MM.1S (cell line): Measurements from ENCODE around the gene TCF25.

ENCODE experiments used
- DNase-seq: peaks from one replicate; pipeline ENCODE4 v3.0.0-alpha.2; 2015
- H2AFZ ChIP-seq: fragments of 300-600 bp; sonication (generic); 2 replicates; pipeline ENCODE4 v1.6.0; 2016; ENCODE audit warnings: antibody characterized with exemption, low read length
- H3F3A ChIP-seq: fragments of 300-600 bp; sonication (generic); 2 replicates; pipeline ENCODE4 v1.6.1; 2016; ENCODE audit warnings: mild to moderate bottlenecking, antibody characterized with exemption, low read length, moderate library complexity, mixed read lengths; ENCODE audit not compliant: insufficient read depth
- H3K27ac ChIP-seq: fragments of 300-600 bp; sonication (generic); 2 replicates; pipeline ENCODE4 v1.5.1; 2016; ENCODE audit warnings: mild to moderate bottlenecking, low read length
- H3K27me3 ChIP-seq: fragments of 300-600 bp; sonication (generic); replicated peaks from 2 replicates; pipeline ENCODE4 v1.6.0; 2016; ENCODE audit warnings: low read length; ENCODE audit not compliant: insufficient read depth
- H3K36me3 ChIP-seq: fragments of 300-600 bp; sonication (generic); replicated peaks from 2 replicates; pipeline ENCODE4 v1.6.1; 2016; ENCODE audit warnings: mild to moderate bottlenecking, low read length, mixed read lengths; ENCODE audit not compliant: insufficient read depth
- H3K4me1 ChIP-seq: fragments of 300-600 bp; sonication (generic); 2 replicates; pipeline ENCODE4 v1.6.1; 2016; ENCODE audit warnings: low read length, mixed read lengths
- H3K4me2 ChIP-seq: fragments of 300-600 bp; sonication (generic); 2 replicates; pipeline ENCODE4 v1.6.0; 2016; ENCODE audit warnings: low read depth, low read length
- H3K4me3 ChIP-seq: fragments of 300-600 bp; sonication (generic); 2 replicates; pipeline ENCODE4 v1.5.1; 2016; ENCODE audit warnings: low read length, mixed read lengths
- H3K79me2 ChIP-seq: fragments of 300-600 bp; sonication (generic); 2 replicates; pipeline ENCODE4 v1.6.1; 2016; ENCODE audit warnings: mixed run types, low read length, mixed read lengths
- H3K9ac ChIP-seq: fragments of 300-600 bp; sonication (generic); 2 replicates; pipeline ENCODE4 v1.6.1; 2016; ENCODE audit warnings: low read length, mixed read lengths
- H3K9me2 ChIP-seq: fragments of 300-600 bp; sonication (generic); replicated peaks from 2 replicates; pipeline ENCODE4 v1.6.1; 2016; ENCODE audit warnings: mild to moderate bottlenecking, low read length, mixed read lengths; ENCODE audit not compliant: insufficient read depth
- H3K9me3 ChIP-seq: fragments of 300-600 bp; sonication (generic); replicated peaks from 2 replicates; pipeline ENCODE4 v1.6.1; 2016; ENCODE audit warnings: mild to moderate bottlenecking, low read length, mixed read lengths; ENCODE audit not compliant: insufficient read depth
- H4K20me1 ChIP-seq: fragments of 300-600 bp; sonication (generic); 2 replicates; pipeline ENCODE4 v1.6.1; 2016; ENCODE audit warnings: mild to moderate bottlenecking, low read length, moderate library complexity, mixed read lengths; ENCODE audit not compliant: insufficient read depth
- EZH2 ChIP-seq: fragments of 300-600 bp; sonication (generic); optimal IDR thresholded peaks from 2 replicates; pipeline ENCODE3; 2017; ENCODE audit warnings: low read depth, mild to moderate bottlenecking, antibody characterized with exemption, low read length, mixed read lengths
- EZH2phosphoT487 ChIP-seq: fragments of 300-600 bp; sonication (generic); IDR thresholded peaks from 2 replicates; pipeline ENCODE4 v1.6.1; 2018; ENCODE audit warnings: antibody characterized with exemption, low read length
- TF ChIP-seq, protein P1 (sequence below): fragments of 300-600 bp; sonication (generic); IDR thresholded peaks from 2 replicates; pipeline ENCODE4 v1.5.1; 2016; ENCODE audit warnings: antibody characterized with exemption, low read length, mixed read lengths

TCF25 gene

GRCh38 chr16:89862732-89863131 lies 10.7 kb upstream of the TCF25 start:
- H4K20me1 ChIP-seq = no peaks in the 10 kb centered on the region
- peaks cover 17% of the 10 kb centered on the region for H3F3A ChIP-seq
- no peaks in the 10 kb centered on the region for H3K79me2 ChIP-seq
- no peak overlapping the region for H3K4me3 ChIP-seq
- H3K4me2 ChIP-seq = peak overlapping the region; percentile 81; the same call in 1 of the 2 replicates
- H3K27ac ChIP-seq = no peak overlapping the region
- no peak overlapping the region for H2AFZ ChIP-seq
- H3K9me2 ChIP-seq = no peaks in the 10 kb centered on the region
- H3K9ac ChIP-seq = no peak overlapping the region
- TF ChIP-seq EZH2phosphoT487 (no peak), EZH2 (no peak)
- TF ChIP-seq, protein P1, sequence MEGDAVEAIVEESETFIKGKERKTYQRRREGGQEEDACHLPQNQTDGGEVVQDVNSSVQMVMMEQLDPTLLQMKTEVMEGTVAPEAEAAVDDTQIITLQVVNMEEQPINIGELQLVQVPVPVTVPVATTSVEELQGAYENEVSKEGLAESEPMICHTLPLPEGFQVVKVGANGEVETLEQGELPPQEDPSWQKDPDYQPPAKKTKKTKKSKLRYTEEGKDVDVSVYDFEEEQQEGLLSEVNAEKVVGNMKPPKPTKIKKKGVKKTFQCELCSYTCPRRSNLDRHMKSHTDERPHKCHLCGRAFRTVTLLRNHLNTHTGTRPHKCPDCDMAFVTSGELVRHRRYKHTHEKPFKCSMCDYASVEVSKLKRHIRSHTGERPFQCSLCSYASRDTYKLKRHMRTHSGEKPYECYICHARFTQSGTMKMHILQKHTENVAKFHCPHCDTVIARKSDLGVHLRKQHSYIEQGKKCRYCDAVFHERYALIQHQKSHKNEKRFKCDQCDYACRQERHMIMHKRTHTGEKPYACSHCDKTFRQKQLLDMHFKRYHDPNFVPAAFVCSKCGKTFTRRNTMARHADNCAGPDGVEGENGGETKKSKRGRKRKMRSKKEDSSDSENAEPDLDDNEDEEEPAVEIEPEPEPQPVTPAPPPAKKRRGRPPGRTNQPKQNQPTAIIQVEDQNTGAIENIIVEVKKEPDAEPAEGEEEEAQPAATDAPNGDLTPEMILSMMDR = no peak
- no peak for DNase-seq
- no peaks in the 10 kb centered on the region for H3K9me3 ChIP-seq
- H3K4me1 ChIP-seq = peaks cover 13% of the 10 kb centered on the region
- no peaks in the 10 kb centered on the region for H3K27me3 ChIP-seq
- no peaks in the 10 kb centered on the region for H3K36me3 ChIP-seq

- H3K4me3 ChIP-seq = peak overlapping the region; percentile 50
- no peaks in the 10 kb centered on the region for H3K36me3 ChIP-seq
- no peaks in the 10 kb centered on the region for H3K9me3 ChIP-seq
- H3K27ac ChIP-seq = peak overlapping the region; percentile 81
- no peaks in the 10 kb centered on the region for H3K27me3 ChIP-seq
- H2AFZ ChIP-seq = peak overlapping the region; percentile 58
- peaks cover 17% of the 10 kb centered on the region for H3F3A ChIP-seq
- TF ChIP-seq EZH2 = no peak
- DNase-seq = peak; percentile 57
- no peaks in the 10 kb centered on the region for H3K79me2 ChIP-seq
- peak overlapping the region; percentile 21; the same call in 1 of the 2 replicates for H3K9ac ChIP-seq
- no peaks in the 10 kb centered on the region for H4K20me1 ChIP-seq
- peaks cover 13% of the 10 kb centered on the region for H3K4me1 ChIP-seq
- no peaks in the 10 kb centered on the region for H3K9me2 ChIP-seq
- peak overlapping the region; percentile 81 for H3K4me2 ChIP-seq
These were observed 9.5 kb upstream of the TCF25 start for GRCh38 chr16:89863741-89864526.

GRCh38 chr16:89864527-89864820 lies 8.9 kb upstream of the TCF25 start:
- H2AFZ ChIP-seq = peak overlapping the region; percentile 58
- peaks cover 17% of the 10 kb centered on the region for H3F3A ChIP-seq
- peak overlapping the region; percentile 81 for H3K4me2 ChIP-seq
- DNase-seq = no peak
- TF ChIP-seq, protein P1 = no peak
- no peak for TF ChIP-seq EZH2
- TF ChIP-seq EZH2phosphoT487 = no peak
- no peaks in the 10 kb centered on the region for H4K20me1 ChIP-seq
- no peaks in the 10 kb centered on the region for H3K9me2 ChIP-seq
- H3K9me3 ChIP-seq = no peaks in the 10 kb centered on the region
- no peaks in the 10 kb centered on the region for H3K27me3 ChIP-seq
- no peaks in the 10 kb centered on the region for H3K36me3 ChIP-seq
- H3K79me2 ChIP-seq = no peaks in the 10 kb centered on the region
- H3K4me3 ChIP-seq = peak overlapping the region; percentile 50
- H3K4me1 ChIP-seq = peaks cover 13% of the 10 kb centered on the region
- H3K27ac ChIP-seq = peak overlapping the region; percentile 81
- peak overlapping the region; percentile 21; the same call in 1 of the 2 replicates for H3K9ac ChIP-seq

GRCh38 chr16:89867918-89868317 lies 5.5 kb upstream of the TCF25 start:
- Histone ChIP-seq H3K27ac (no peak overlapping the region), H3K27me3 (no peaks in the 10 kb centered on the region), H3K4me3 (no peak overlapping the region), H2AFZ (no peak overlapping the region), H3F3A (peaks cover 17% of the 10 kb centered on the region), H3K36me3 (no peaks in the 10 kb centered on the region), H3K9ac (no peak overlapping the region), H3K9me2 (no peaks in the 10 kb centered on the region), H3K4me2 (no peak overlapping the region), H3K4me1 (peaks cover 11% of the 10 kb centered on the region), H4K20me1 (no peaks in the 10 kb centered on the region), H3K79me2 (no peaks in the 10 kb centered on the region), H3K9me3 (no peaks in the 10 kb centered on the region)
- DNase-seq = no peak
- TF ChIP-seq, protein P1 = no peak
- no peak for TF ChIP-seq EZH2
- TF ChIP-seq EZH2phosphoT487 = no peak
